K562 (cell line): ENCODE results near the gene PRDX2. TPM values are rescaled to one million over a fixed set of nuclear protein-coding genes. Genes with fewer than 3 reads are reported as not detected.

Experiments
- DMBX1 ChIP-seq: fragments of 250-450 bp; sonication (Bioruptor Pico); IDR thresholded peaks from 2 replicates; pipeline ENCODE4 v1.8.0; 2022; ENCODE audit warnings: inconsistent platforms, mild to moderate bottlenecking, moderate library complexity, borderline replicate concordance
- ETV5 ChIP-seq: sonication (generic); formaldehyde crosslinking; IDR thresholded peaks from 2 replicates; pipeline ENCODE4 v1.4.0; 2020; ENCODE audit warnings: low read depth, mild to moderate bottlenecking, missing genetic modification reagents
- GATAD2A ChIP-seq: fragments of 450-650 bp; IDR thresholded peaks from 2 replicates; pipeline ENCODE4 v1.6.1; 2017
- HDAC1 ChIP-seq, 2 experiments: fragments of 450-650 bp; IDR thresholded peaks; 2 replicates each; pipeline ENCODE4 v1.6.1; 2016 to 2017; ENCODE audit warnings: inconsistent platforms in 1 of 2, mild to moderate bottlenecking in 1 of 2, moderate library complexity in 1 of 2
- HLTF ChIP-seq: fragments of 450-650 bp; IDR thresholded peaks from 2 replicates; pipeline ENCODE4 v1.6.1; 2016
- HNRNPK ChIP-seq: fragments of 200-400 bp; formaldehyde crosslinking; IDR thresholded peaks from one replicate; pipeline ENCODE4 v1.6.1; 2018; ENCODE audit warnings: mild to moderate bottlenecking, low read depth, low read length; ENCODE audit not compliant: poor library complexity, severe bottlenecking
- KDM4B ChIP-seq, 2 experiments: fragments of 450-650 bp in 1 of 2; sonication (generic) in 1 of 2; IDR thresholded peaks; 2 replicates each; pipeline ENCODE4 v1.6.1; 2016 to 2017; ENCODE audit warnings: borderline replicate concordance in 2 of 2, antibody characterized with exemption in 1 of 2, low read depth in 1 of 2, mild to moderate bottlenecking in 1 of 2
- MCM7 ChIP-seq, 2 experiments: fragments of 450-650 bp; IDR thresholded peaks; 2 replicates each; pipeline ENCODE4 v1.6.1; 2016 to 2018
- PTBP1 ChIP-seq: fragments of 200-400 bp; formaldehyde crosslinking; IDR thresholded peaks from 2 replicates; pipeline ENCODE4 v1.6.1; 2017; ENCODE audit warnings: low read depth, low read length
- SIN3B ChIP-seq: fragments of 450-650 bp; IDR thresholded peaks from 2 replicates; pipeline ENCODE4 v1.6.1; 2017; ENCODE audit warnings: low read depth, mild to moderate bottlenecking, moderate library complexity
- SMARCC2 ChIP-seq: fragments of 450-650 bp; IDR thresholded peaks from 2 replicates; pipeline ENCODE4 v1.6.1; 2017; ENCODE audit warnings: antibody characterized with exemption, moderate library complexity, mild to moderate bottlenecking, low read depth
- SNIP1 ChIP-seq: fragments of 450-650 bp; IDR thresholded peaks from 2 replicates; pipeline ENCODE4 v1.7.1; 2017; ENCODE audit warnings: low read depth, mild to moderate bottlenecking
- XRCC3 ChIP-seq: fragments of 450-650 bp; IDR thresholded peaks from 2 replicates; pipeline ENCODE4 v1.6.1; 2017; ENCODE audit warnings: mild to moderate bottlenecking, moderate library complexity
- ZBTB7A ChIP-seq: IDR thresholded peaks from 2 replicates; pipeline ENCODE4 v1.6.1; 2011; ENCODE audit warnings: low read depth, mild to moderate bottlenecking, low read length, moderate library complexity, borderline replicate concordance; ENCODE audit not compliant: control insufficient read depth
- ZNF134 ChIP-seq: fragments of 250-450 bp; sonication (Bioruptor Pico); conservative IDR thresholded peaks from 2 replicates; pipeline ENCODE4 v1.4.0; 2020
- ZNF165 ChIP-seq: fragments of 250-450 bp; sonication (Bioruptor Pico); IDR thresholded peaks from 2 replicates; pipeline ENCODE4 v1.4.0; 2020; ENCODE audit warnings: borderline replicate concordance
- ZNF174 ChIP-seq: fragments of 250-450 bp; sonication (Bioruptor Pico); IDR thresholded peaks from 2 replicates; pipeline ENCODE4 v1.4.0; 2020; ENCODE audit warnings: mild to moderate bottlenecking
- ZNF316 ChIP-seq: fragments of 450-650 bp; IDR thresholded peaks from 2 replicates; pipeline ENCODE4 v1.6.1; 2016
- ZNF830 ChIP-seq: fragments of 250-450 bp; sonication (Bioruptor Pico); IDR thresholded peaks from 2 replicates; pipeline ENCODE4 v1.5.0; 2021; ENCODE audit warnings: mild to moderate bottlenecking
- polyA plus RNA-seq, 8 experiments: library from polyadenylated mRNA; depleted of rRNA in 4 of 8; stranded (reverse) in 5 of 8; unstranded in 3 of 8; fragments of >200 nt; fragmentation: Nextera tagmentation in 2 of 8; fragmentation: Illumina TruSeq in 1 of 8; extraction: Ambion mirVana in 2 of 8; extraction: Trizol in 1 of 8; gene quantifications; 2 replicates each; pipeline versions ENCODE4 v1.2.1 to v1.2.3, GENCODE V29; 2011 to 2014; ENCODE audit warnings: inconsistent platforms in 1 of 8, missing spikeins in 1 of 8
- total RNA-seq, 7 experiments: library from RNA; depleted of rRNA in 6 of 7; stranded (reverse); fragments of >200 nt in 6 of 7; fragmentation: Illumina TruSeq in 2 of 7; extraction: Trizol in 2 of 7; gene quantifications; 2 replicates each; pipeline versions ENCODE4 v1.2.1 to v1.2.3, GENCODE V29; 2011 to 2021; ENCODE audit warnings: low replicate concordance in 1 of 7
- TF ChIP-seq, protein P1 (sequence below): fragments of 450-650 bp; formaldehyde crosslinking; IDR thresholded peaks from 2 replicates; pipeline ENCODE4 v1.4.0; 2022; ENCODE audit warnings: mild to moderate bottlenecking, moderate library complexity
- TF ChIP-seq, protein P2 (sequence below): fragments of 450-650 bp; IDR thresholded peaks from 2 replicates; pipeline ENCODE4 v1.6.1; 2016; ENCODE audit warnings: low read depth, mild to moderate bottlenecking, moderate library complexity
- TF ChIP-seq, protein P3 (sequence below): fragments of 450-650 bp; IDR thresholded peaks from 2 replicates; pipeline ENCODE4 v1.6.1; 2017; ENCODE audit warnings: mild to moderate bottlenecking, moderate library complexity
- TF ChIP-seq, protein P4 (sequence below): sonication (generic); formaldehyde crosslinking; IDR thresholded peaks from 2 replicates; pipeline ENCODE4 v1.8.0; 2023; ENCODE audit warnings: mild to moderate bottlenecking, missing genetic modification reagents

Gene PRDX2
- total and polyA plus RNA-seq, 9 of the 15 experiments (the other 6 are each of a cell fraction or from before 2014, with no cell fraction given) = 206 to 1,183 (median 415) TPM

DNA sequence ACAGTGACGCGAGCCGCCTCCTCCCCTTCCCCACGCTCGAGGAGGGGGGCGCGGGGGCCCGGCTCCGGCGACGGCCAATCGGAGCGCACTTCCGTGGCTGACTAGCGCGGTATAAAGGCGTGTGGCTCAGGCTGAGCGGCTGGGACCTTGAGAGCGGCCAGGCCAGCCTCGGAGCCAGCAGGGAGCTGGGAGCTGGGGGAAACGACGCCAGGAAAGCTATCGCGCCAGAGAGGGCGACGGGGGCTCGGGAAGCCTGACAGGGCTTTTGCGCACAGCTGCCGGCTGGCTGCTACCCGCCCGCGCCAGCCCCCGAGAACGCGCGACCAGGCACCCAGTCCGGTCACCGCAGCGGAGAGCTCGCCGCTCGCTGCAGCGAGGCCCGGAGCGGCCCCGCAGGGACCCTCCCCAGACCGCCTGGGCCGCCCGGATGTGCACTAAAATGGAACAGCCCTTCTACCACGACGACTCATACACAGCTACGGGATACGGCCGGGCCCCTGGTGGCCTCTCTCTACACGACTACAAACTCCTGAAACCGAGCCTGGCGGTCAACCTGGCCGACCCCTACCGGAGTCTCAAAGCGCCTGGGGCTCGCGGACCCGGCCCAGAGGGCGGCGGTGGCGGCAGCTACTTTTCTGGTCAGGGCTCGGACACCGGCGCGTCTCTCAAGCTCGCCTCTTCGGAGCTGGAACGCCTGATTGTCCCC lies 10.1 kb downstream of the PRDX2 start, which contains the start of gene JUNB (continued):
- TF ChIP-seq, protein P1, sequence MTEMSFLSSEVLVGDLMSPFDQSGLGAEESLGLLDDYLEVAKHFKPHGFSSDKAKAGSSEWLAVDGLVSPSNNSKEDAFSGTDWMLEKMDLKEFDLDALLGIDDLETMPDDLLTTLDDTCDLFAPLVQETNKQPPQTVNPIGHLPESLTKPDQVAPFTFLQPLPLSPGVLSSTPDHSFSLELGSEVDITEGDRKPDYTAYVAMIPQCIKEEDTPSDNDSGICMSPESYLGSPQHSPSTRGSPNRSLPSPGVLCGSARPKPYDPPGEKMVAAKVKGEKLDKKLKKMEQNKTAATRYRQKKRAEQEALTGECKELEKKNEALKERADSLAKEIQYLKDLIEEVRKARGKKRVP = peak; percentile 54; the same call in 1 of the 2 replicates
- no peak for TF ChIP-seq HLTF
- TF ChIP-seq, protein P2, sequence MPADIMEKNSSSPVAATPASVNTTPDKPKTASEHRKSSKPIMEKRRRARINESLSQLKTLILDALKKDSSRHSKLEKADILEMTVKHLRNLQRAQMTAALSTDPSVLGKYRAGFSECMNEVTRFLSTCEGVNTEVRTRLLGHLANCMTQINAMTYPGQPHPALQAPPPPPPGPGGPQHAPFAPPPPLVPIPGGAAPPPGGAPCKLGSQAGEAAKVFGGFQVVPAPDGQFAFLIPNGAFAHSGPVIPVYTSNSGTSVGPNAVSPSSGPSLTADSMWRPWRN = no peak
- TF ChIP-seq ETV5 (CRISPR knock-in tag) = peak; percentile 90
- peak; percentile 71; the same call in 1 of the 2 replicates for TF ChIP-seq ZNF830 (CRISPR knock-in tag)
- peak; percentile 45; the same call in 1 of the 2 replicates for TF ChIP-seq SIN3B
- no peak; a peak in 3 of 4 replicates for TF ChIP-seq HDAC1 (IDR thresholded peaks at IDR 0.05)
- TF ChIP-seq KDM4B (IDR thresholded peaks at IDR 0.05; ENCODE audit: borderline replicate concordance in 2 of 2, low read depth in 1 of 2) = peak in 1 of 2 experiments; percentile 98; a peak in 2 of 4 replicates
- TF ChIP-seq PTBP1 = no peak
- TF ChIP-seq ZBTB7A = peak; percentile 84
- no peak for TF ChIP-seq MCM7 (IDR thresholded peaks at IDR 0.05)
- no peak for TF ChIP-seq DMBX1 (CRISPR knock-in tag)
- no peak for TF ChIP-seq XRCC3
- no peak for TF ChIP-seq ZNF316
- TF ChIP-seq, protein P3, sequence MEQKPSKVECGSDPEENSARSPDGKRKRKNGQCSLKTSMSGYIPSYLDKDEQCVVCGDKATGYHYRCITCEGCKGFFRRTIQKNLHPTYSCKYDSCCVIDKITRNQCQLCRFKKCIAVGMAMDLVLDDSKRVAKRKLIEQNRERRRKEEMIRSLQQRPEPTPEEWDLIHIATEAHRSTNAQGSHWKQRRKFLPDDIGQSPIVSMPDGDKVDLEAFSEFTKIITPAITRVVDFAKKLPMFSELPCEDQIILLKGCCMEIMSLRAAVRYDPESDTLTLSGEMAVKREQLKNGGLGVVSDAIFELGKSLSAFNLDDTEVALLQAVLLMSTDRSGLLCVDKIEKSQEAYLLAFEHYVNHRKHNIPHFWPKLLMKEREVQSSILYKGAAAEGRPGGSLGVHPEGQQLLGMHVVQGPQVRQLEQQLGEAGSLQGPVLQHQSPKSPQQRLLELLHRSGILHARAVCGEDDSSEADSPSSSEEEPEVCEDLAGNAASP = no peak
- TF ChIP-seq SMARCC2 = no peak
- TF ChIP-seq, protein P4, sequence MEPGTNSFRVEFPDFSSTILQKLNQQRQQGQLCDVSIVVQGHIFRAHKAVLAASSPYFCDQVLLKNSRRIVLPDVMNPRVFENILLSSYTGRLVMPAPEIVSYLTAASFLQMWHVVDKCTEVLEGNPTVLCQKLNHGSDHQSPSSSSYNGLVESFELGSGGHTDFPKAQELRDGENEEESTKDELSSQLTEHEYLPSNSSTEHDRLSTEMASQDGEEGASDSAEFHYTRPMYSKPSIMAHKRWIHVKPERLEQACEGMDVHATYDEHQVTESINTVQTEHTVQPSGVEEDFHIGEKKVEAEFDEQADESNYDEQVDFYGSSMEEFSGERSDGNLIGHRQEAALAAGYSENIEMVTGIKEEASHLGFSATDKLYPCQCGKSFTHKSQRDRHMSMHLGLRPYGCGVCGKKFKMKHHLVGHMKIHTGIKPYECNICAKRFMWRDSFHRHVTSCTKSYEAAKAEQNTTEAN (CRISPR knock-in tag) = no peak; the same call in 1 of the 2 replicates
- TF ChIP-seq ZNF174 (CRISPR knock-in tag) = no peak
- TF ChIP-seq SNIP1 = peak; percentile 72; the same call in 1 of the 2 replicates
- TF ChIP-seq ZNF165 (CRISPR knock-in tag) = no peak
- peak; percentile 58 for TF ChIP-seq HNRNPK
- TF ChIP-seq ZNF134 (CRISPR knock-in tag) = no peak
- no peak for TF ChIP-seq GATAD2A
